CD4-positive, alpha-beta T cell treated with Interferon alpha-2 for 1 hour (primary cell): ENCODE results near the gene ELOVL5.
"Not testable (repeated sequence)": the region's sequence is repeated elsewhere in the genome, so short reads cannot be mapped to it uniquely, and the experiment has no call there.

ENCODE experiments used
- DNase-seq, 2 donors: peaks; one replicate each; pipeline ENCODE4 v3.0.0-alpha.2; 2020 to 2022

ELOVL5 gene

DNA sequence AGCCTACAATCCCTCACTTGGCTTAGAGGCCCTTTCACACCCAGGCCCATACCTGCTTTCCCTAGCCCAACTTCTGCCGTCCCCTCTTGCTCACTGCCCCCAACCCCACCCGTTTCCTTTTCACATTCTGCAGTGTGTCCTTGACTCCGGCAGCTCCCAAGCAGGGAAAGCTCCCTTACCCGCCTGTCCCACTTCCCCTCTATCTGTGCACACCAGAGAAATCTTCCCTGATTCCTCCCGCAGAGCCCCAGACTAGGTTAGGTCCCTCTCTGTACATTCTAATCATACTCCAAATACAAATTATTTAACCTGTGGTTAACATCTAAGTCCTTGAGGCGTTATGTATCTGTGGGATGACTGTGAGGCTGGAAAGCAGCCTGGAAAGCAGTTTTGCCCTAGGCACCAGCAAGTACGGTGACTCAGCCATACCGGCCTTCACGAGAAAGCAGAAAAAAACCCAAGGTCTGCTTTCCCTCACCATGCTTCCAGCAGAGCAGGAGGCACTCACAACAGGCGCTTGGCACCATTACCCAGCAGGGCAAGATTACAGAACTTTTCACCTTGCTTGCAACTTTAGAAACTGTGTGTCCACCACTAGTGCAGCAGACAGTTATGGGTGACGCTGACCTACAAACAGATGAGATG lies 22.3 kb downstream of the ELOVL5 start:
- DNase-seq, result no peak

GRCh38 chr6:53325785-53326184 lies 23.0 kb downstream of the ELOVL5 start:
- no peak for DNase-seq

DNA sequence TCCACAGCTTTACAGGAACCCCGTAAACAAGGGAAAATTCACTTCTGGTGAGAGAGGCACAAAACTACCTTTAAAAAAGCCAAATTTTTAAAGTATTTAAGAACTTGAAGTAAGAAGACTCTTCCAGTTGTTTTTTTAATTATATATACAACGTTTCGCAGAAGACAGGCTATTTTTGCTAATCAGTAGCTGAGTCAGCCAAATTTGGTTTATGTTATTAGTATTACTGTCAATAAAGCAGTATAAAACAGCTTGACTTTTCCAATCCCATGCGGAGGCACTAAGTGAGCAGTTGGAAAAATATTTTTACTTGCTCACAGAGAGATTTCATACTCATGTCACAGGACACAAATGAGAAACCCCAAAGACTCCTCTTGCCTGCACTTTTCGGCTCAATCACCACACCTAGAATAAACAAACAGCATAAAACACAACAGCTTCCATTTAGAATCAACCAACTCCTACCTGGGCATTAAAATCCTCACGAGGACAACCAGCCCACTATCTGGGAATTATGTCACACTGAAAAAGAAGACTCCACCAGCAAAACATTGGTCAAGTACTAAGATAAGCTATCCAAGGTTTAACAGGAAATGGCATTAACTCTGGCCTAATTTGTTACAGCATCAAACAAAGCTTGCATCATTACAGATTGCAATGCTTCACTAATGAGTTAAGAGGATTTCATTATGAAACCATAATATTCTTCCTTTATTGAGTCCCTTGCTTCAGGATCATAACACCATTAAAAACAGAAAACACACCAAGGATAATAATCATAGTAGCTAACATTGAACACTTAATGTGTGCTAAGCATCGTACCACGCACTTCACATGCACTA lies 26.3 kb downstream of the ELOVL5 start:
- no peak for DNase-seq

DNA sequence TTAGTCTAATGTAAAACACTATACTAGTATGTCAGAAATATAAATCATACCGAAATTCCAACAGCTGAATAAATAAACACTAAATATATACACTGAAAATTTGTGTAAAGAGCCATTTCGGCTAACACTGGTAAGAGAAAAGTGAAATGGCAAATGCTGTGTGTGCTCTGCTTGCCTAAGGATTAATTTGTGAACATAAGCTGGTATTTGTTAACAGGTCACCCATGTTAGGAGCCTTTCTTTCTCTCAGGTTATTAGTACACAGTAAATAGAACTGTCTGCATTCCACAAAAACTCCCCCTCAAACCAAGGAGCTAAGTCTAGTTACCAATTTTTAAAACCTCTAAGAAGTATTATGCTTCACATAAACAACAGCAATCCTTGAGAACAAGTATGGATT lies 27.0 kb downstream of the ELOVL5 start:
- no peak for DNase-seq

DNA sequence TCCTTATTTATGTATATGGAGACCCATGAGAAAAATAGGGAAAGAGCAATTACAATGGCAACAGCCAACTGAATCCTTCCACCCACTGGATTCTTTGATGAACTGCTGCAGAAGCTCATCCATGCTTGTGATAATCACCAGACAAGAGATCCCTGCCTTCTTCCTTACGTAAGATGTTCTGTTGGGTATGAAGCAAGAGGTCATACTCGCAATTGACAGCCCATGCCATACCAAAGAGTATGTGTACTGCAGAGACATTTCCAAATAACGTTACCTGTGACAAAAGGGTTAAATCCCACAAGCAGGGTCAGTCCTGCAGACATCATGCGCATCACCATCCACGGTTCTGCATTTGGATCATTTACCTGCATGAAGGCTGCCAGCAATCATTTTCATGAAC lies 27.8 kb downstream of the ELOVL5 start:
- no peak for DNase-seq

GRCh38 chr6:53318429-53318828 lies 30.3 kb downstream of the ELOVL5 start:
- no peak for DNase-seq

- DNase-seq, result no peak
Observed at GRCh38 chr6:53317861-53318260, 30.9 kb downstream of the ELOVL5 start.

- DNase-seq, result not testable (repeated sequence)
Observed at GRCh38 chr6:53317299-53317698, 31.5 kb downstream of the ELOVL5 start.

DNA sequence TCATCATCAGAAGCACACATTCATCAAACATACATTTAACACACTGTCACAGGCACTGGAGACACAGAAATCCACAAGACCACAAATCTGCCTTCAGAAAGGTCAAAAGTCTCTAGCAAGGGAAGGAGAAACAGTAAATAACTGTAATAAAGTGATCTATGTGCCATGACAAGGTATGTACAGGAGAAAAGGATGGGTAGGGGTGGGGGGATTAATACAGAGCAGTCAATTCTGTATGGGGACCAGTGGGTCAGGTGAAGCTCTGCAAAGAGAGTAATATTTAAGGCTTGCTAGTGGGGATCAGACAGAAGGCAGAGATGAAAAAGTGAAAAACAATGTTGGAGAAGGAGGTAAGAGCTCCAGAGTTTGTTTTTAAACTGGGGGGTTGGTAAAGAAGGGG lies 32.6 kb downstream of the ELOVL5 start:
- no peak for DNase-seq

DNA sequence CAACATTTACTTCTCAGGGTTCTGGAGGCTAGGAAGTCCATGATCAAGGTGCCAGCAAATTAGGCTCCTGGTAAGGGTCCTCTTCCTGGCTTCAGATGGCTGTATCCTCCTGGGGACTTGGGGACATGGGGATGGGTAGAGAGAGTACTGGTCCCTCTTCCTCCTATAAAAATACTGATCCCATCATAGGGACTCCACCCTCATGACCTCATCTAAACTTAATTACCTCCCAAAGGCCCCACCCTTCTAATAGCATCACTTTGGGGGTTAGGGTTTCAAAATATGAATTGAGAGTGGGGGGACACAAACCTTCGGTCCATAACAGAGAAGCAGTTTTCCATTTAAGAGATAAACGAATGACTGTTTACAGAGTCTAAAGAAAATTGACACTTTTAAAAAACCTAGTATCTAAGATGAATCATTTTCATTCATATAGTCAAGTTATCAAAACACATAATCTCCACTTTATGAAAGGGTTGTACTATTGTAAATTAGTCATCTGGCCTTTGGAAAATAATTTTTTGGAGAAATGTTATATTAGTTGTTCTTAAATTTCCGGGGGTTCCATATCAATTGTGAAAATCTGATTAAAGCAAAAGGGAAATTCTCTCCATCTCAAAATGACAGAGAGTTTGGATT lies 33.5 kb downstream of the ELOVL5 start:
- DNase-seq, result no peak

DNA sequence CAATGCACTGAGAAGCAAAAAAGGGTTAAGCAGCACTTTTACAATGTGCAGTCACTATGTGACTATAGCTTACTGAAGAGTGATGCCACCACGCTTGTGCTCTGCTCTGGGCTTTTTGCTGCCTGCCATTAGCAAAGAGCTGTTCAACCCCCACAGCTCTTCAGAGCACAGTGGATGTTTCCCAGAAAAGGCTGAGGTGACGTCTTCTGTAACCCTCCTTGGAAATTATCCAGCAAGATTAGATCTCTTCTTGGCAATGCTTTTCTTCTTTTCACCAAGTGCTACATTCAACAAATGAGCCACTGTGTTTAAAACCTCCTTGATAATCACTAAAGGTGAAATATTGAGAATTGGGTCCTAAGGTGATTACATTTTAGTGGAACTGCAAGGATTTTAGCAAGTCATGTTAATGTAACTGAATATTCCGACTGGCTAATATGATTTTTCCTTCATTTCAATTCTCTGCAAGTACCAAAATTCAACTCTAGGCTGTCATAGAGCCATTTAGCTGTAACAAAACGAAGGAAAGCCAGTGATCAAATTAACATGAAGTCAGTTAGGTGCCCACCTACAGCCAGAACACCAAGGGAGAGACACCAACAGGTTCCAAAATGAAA lies 34.9 kb downstream of the ELOVL5 start:
- peak in 1 of 2 donors; percentile 53 for DNase-seq

DNA sequence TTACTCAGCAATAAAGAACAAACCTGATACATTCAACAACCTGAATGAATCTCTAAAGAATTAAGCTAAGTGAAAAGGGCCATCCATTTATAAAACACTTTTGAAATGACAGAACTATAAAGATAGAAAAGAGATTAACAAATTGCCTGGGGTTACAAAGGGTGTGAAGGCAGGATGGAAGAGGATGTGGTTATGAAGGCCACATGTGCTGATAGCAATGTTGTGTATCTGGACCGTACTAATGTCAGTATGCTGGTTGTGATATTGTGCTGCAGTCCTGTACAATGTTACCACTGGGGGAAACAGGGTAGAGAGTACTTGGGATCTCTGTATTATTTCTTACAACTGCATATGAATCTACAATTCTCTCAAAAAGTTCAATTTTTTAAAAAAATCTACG lies 36.4 kb downstream of the ELOVL5 start:
- peak in 1 of 2 donors; percentile 56 for DNase-seq

- no peak for DNase-seq
Observed at GRCh38 chr6:53311586-53311935, 37.2 kb downstream of the ELOVL5 start.

GRCh38 chr6:53310771-53311585 lies 37.8 kb downstream of the ELOVL5 start:
- no peak for DNase-seq

GRCh38 chr6:53309901-53310300 lies 38.8 kb downstream of the ELOVL5 start:
- DNase-seq, result no peak

DNA sequence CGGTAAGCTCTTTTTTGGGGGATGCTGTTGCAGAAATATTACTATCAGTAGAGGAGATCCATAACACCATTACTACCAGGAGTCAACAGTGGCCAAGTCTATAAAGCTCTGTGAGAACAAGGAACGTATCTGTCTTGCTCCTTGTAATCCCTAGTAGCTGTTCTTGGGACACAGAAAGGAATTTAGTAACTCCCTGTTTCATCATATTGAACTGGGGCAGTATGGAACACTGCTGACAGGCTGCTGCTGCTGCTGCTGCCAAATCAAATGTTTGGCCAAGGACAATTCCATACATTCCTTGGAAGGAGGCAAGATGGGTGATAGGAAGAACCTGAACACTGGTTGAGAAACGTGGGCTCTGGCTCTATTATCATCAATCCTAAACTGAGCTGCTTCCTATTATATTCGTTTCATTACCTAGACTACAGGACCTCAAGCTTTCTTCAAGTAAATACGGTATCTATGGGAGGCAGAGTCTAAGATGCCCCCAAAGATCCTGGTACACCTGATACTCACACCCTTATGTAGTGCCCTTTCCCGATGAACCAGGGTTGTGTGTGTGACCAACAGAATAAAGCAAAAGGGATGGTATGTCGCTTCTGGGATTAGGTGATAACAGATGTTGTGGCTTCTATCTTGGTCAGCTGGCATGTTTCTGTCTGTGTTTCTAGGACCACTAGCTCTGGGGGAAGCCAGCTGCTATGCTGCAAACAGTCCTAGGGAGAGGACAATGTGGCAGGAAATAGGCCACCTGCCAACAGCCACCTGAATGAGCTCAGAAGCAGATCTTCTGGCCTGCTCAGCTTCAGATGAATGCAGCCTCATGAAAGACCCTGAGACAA lies 39.5 kb downstream of the ELOVL5 start:
- no peak for DNase-seq

- peak in 1 of 2 donors; percentile 46 for DNase-seq
Observed at GRCh38 chr6:53306819-53307347, 41.9 kb downstream of the ELOVL5 start.

- DNase-seq, result not testable (repeated sequence)
Observed at GRCh38 chr6:53306217-53306616, 42.5 kb downstream of the ELOVL5 start.

- not testable (repeated sequence) for DNase-seq
Observed at GRCh38 chr6:53305506-53306005, 43.2 kb downstream of the ELOVL5 start.

- DNase-seq, result not testable (repeated sequence)
Observed at GRCh38 chr6:53304953-53305352, 43.8 kb downstream of the ELOVL5 start.
